ENCODE results near the gene MEG3.

MEG3 gene

DNA sequence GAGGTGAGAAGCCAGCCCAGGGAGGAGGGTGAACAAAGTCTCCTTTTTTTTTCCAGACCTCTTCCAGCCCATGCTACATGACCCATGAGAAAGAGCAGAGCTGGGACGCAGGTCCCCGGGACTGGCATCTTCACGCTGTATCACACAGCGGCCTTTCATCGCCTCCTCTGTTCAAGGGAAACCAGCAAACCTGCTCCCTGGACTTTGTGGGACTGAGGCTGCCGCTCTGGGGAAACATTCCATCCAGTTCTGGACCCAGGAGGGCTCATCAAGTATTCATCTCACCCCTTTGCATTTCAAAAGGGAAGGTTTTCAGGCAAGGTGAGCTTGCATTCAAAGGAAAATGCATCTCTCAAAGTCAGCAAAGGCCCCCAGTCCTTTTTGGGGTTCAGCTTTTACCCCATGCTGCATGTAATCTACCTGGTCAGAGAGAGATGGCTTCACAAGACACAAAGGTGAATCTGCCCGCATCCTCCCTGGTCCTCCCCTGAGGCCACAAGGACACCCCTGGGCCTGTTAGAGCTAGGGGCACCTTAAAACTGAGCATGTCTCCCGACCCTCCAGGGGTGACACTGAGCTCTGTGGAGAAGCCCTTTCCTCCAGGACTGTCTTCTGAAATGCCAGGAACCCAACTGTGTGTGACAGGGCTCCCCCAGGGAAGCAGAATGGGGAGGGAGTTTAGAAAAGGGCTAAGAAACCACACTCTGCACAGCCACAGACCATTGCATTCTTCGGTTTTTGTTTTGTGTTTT is 21.2 kb upstream of the MEG3 start:
- TF ChIP-seq, protein P1, sequence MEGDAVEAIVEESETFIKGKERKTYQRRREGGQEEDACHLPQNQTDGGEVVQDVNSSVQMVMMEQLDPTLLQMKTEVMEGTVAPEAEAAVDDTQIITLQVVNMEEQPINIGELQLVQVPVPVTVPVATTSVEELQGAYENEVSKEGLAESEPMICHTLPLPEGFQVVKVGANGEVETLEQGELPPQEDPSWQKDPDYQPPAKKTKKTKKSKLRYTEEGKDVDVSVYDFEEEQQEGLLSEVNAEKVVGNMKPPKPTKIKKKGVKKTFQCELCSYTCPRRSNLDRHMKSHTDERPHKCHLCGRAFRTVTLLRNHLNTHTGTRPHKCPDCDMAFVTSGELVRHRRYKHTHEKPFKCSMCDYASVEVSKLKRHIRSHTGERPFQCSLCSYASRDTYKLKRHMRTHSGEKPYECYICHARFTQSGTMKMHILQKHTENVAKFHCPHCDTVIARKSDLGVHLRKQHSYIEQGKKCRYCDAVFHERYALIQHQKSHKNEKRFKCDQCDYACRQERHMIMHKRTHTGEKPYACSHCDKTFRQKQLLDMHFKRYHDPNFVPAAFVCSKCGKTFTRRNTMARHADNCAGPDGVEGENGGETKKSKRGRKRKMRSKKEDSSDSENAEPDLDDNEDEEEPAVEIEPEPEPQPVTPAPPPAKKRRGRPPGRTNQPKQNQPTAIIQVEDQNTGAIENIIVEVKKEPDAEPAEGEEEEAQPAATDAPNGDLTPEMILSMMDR (conservative IDR thresholded peaks at IDR 0.05; ENCODE audit: low read depth, low read length): no peak
- DNase-seq (ENCODE audit: low read depth): no peak

DNA sequence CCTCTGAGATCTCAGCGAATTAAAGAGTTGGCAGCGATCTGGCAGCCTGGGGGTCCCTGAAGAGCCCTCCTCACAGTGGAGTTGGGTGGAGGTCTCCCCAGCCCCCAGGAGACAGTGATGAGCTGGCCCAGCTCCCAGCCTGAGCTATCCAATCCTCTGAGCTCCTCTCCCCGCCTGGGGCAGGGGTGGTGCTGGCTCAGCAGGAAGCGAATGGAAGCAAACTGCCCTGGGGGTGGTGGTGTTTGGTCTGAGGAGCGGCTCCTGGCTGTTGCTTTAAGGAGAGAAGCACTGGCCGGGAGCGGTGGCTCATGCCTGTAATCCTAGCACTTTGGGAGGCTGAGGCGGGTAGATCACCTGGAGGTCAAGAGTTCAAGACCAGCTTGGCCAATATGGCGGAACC is 19.5 kb upstream of the MEG3 start:
- TF ChIP-seq, protein P1 (conservative IDR thresholded peaks at IDR 0.05; ENCODE audit: low read depth, low read length): no peak
- no peak overlapping the region for H3K4me3 ChIP-seq (ENCODE audit: low read depth, low read length)
- DNase-seq (ENCODE audit: low read depth): no peak

More for the DNA sequence above, 21.2 kb upstream of the MEG3 start:
- no peak overlapping the region for H3K4me3 ChIP-seq (ENCODE audit: low read depth, low read length)

DNA sequence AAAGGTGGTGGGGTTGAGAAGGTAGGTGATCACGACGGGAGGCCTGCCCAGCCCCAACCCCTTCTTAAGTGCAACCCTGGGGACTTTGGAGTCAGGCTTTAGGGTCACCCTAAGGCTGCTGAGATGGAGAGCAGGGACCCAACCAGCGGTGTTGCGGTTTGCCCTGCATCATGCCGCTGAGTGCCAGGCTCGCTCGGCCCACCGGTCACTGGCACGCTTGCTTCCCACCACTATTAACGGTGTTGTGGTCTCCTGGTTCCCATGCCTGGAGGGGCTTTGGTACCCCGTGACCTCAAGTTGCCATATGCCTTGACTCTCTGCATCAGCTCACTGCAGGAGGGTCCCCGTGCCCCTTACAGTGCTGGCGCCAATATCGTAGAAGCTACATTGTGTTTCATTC is 18.4 kb upstream of the MEG3 start:
- TF ChIP-seq, protein P1 (conservative IDR thresholded peaks at IDR 0.05; ENCODE audit: low read depth, low read length): no peak
- no peak overlapping the region for H3K4me3 ChIP-seq (ENCODE audit: low read depth, low read length)
- DNase-seq (ENCODE audit: low read depth): no peak

DNA sequence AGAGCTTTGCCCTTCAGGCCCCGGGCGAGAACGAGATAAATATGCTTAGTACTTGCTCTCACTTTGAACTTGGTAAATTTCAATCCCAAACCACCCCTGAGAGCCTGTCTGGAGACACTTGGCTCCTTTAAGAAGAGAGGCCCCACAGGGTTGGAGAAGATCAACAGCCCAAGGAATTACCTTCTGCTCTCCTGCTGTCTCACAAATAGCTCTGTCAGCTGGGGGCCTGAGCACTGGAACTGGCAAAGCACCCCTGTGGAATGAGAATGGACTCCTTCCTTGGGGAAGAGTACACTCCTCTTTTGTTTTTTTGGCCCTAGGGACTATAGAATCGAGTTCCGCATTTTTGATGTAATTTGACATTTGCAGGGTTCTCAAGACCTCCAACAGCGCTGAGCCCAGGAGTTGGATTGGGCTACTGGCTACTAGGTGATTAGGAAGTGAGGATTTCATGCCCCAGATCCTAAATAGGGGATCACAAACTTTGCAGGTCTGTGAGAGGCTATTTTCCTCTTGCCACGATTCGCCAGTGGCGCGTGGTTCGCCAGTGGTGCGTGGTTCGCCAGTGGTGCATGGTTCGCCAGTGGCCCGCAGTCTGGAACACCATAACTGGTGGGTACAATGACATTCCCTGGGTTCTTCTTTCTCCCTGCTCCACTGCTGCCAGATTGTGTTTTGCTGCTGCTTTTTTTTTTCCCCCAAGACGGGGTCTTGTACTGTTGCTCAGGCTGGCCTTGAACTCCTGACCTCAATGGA is 17.8 kb upstream of the MEG3 start:
- no peak for DNase-seq (ENCODE audit: low read depth)
- TF ChIP-seq, protein P1 (conservative IDR thresholded peaks at IDR 0.05; ENCODE audit: low read depth, low read length): no peak
- no peak overlapping the region for H3K4me3 ChIP-seq (ENCODE audit: low read depth, low read length)

DNA sequence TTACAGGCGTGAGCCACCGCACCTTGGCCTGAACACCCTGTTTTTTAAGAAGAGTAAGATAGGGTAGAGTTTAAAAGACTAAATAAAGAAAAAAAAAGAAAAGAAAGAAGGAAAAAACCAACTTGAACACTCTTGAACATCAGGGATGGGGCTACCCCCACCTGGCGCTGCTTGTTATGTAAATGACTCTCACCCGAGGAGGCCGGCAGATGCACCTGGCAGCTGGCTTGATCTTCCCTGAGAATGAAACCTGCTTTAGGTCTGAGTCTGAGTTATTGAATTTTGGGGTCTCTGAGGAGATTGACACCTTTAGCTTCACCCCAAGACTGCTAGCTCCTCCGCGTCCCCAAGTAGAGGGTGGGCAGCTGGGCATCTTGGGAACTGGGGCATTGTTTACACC is 15.5 kb upstream of the MEG3 start:
- H3K4me3 ChIP-seq (ENCODE audit: low read depth, low read length): no peak overlapping the region
- DNase-seq (ENCODE audit: low read depth): no peak
- TF ChIP-seq, protein P1 (conservative IDR thresholded peaks at IDR 0.05; ENCODE audit: low read depth, low read length): no peak

DNA sequence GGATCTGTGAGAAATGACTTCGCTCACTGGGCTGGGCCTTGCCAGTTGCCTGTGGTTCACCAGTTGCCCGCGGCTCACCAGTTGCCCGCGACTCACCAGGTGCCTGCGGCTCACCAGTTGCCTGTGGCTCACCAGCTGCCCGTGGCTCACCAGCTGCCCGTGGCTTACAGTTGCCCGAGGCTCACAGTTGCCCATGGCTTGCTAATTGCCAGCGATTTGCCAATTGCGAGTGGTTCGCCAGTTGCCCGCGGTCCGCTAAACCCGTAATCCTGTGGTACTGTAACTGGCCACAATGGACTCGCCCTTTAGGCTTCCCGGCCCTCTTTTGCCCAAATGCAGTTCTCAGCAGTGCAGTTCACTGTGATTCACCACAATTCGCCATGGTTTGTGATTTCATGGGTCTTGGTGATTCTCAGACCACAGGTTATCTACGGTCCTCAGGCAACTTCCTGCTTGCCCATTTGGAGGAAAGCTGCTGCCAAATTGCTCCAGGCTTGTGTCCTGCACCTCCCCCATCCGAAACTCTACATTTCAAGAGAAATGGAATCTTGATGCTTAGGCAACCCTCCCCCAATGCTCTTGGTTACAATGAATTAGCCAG is 15.0 kb upstream of the MEG3 start:
- TF ChIP-seq, protein P1 (conservative IDR thresholded peaks at IDR 0.05; ENCODE audit: low read depth, low read length): no peak
- DNase-seq (ENCODE audit: low read depth): no peak
- no peak overlapping the region for H3K4me3 ChIP-seq (ENCODE audit: low read depth, low read length)
